Loucy (cell line): ENCODE data around the gene MRTFB.

Experiments used
- H2AFZ ChIP-seq: fragments of 200-600 bp; sonication (generic); 2 replicates; pipeline ENCODE4 v1.6.0; 2016; ENCODE audit warnings: antibody characterized with exemption, mild to moderate bottlenecking, low read length, moderate library complexity
- H3F3A ChIP-seq: fragments of 200-600 bp; 2 replicates; pipeline ENCODE4 v1.6.0; 2016; ENCODE audit warnings: antibody characterized with exemption, low read depth, mild to moderate bottlenecking
- H3K27me3 ChIP-seq: fragments of 200-600 bp; sonication (generic); 2 replicates; pipeline ENCODE4 v1.6.1; 2014; ENCODE audit warnings: low read length, mild to moderate bottlenecking; ENCODE audit not compliant: insufficient read depth, poor library complexity, severe bottlenecking
- H3K36me3 ChIP-seq: fragments of 200-600 bp; sonication (generic); 2 replicates; pipeline ENCODE4 v1.6.1; 2016; ENCODE audit warnings: low read length; ENCODE audit not compliant: insufficient read depth
- H3K4me1 ChIP-seq: fragments of 200-600 bp; sonication (generic); 2 replicates; pipeline ENCODE4 v1.5.1; 2014; ENCODE audit warnings: low read length, mild to moderate bottlenecking; ENCODE audit not compliant: insufficient read depth, poor library complexity, severe bottlenecking
- H3K4me2 ChIP-seq: fragments of 200-600 bp; sonication (generic); 2 replicates; pipeline ENCODE4 v1.6.0; 2014; ENCODE audit warnings: antibody characterized with exemption, low read length, low read depth, mild to moderate bottlenecking; ENCODE audit not compliant: poor library complexity, severe bottlenecking
- H3K4me3 ChIP-seq: fragments of 200-600 bp; sonication (generic); 2 replicates; pipeline ENCODE4 v1.5.1; 2014; ENCODE audit warnings: low read length, mild to moderate bottlenecking, mixed read lengths; ENCODE audit not compliant: poor library complexity, severe bottlenecking
- H3K79me2 ChIP-seq: fragments of 200-600 bp; sonication (generic); 2 replicates; pipeline ENCODE4 v1.6.1; 2014; ENCODE audit warnings: low read length; ENCODE audit not compliant: insufficient read depth
- H3K9ac ChIP-seq: fragments of 200-600 bp; sonication (generic); 2 replicates; pipeline ENCODE4 v1.6.0; 2014; ENCODE audit warnings: mild to moderate bottlenecking, low read depth, low read length, moderate library complexity; ENCODE audit not compliant: poor library complexity, severe bottlenecking
- H3K9me2 ChIP-seq: fragments of 200-600 bp; sonication (generic); replicated peaks from 2 replicates; pipeline ENCODE4 v1.6.1; 2016; ENCODE audit warnings: low read depth, low read length, mixed read lengths
- H3K9me3 ChIP-seq: fragments of 200-600 bp; sonication (generic); 2 replicates; pipeline ENCODE4 v1.6.1; 2014; ENCODE audit warnings: mild to moderate bottlenecking, antibody characterized with exemption, low read length, low read depth; ENCODE audit not compliant: insufficient read depth
- H4K20me1 ChIP-seq: fragments of 200-600 bp; sonication (generic); 2 replicates; pipeline ENCODE4 v1.6.0; 2014; ENCODE audit warnings: antibody characterized with exemption, low read length, mild to moderate bottlenecking; ENCODE audit not compliant: insufficient read depth, poor library complexity, severe bottlenecking
- CTCF ChIP-seq: fragments of 200-600 bp; sonication (generic); conservative IDR thresholded peaks from 2 replicates; pipeline ENCODE4 v1.5.1; 2014; ENCODE audit warnings: mild to moderate bottlenecking, antibody characterized with exemption, low read length
- EZH2phosphoT487 ChIP-seq: fragments of 200-600 bp; IDR thresholded peaks from 2 replicates; pipeline ENCODE4 v1.6.1; 2018; ENCODE audit warnings: antibody characterized with exemption, mild to moderate bottlenecking, moderate library complexity, borderline replicate concordance

MRTFB gene

GRCh38 chr16:14035092-14035491 lies 36.0 kb upstream of the MRTFB start:
- H4K20me1 ChIP-seq: no peaks in the 10 kb centered on the region
- no peak overlapping the region for H3K9ac ChIP-seq
- no peak overlapping the region for H2AFZ ChIP-seq
- no peaks in the 10 kb centered on the region for H3K4me1 ChIP-seq
- H3K79me2 ChIP-seq: no peaks in the 10 kb centered on the region
- H3K4me3 ChIP-seq: no peak overlapping the region
- no peaks in the 10 kb centered on the region for H3K27me3 ChIP-seq
- H3F3A ChIP-seq: no peaks in the 10 kb centered on the region
- TF ChIP-seq EZH2phosphoT487 (no peak), CTCF (no peak)
- H3K9me3 ChIP-seq: no peaks in the 10 kb centered on the region
- H3K4me2 ChIP-seq: no peak overlapping the region
- H3K36me3 ChIP-seq: no peaks in the 10 kb centered on the region
- no peaks in the 10 kb centered on the region for H3K9me2 ChIP-seq

DNA sequence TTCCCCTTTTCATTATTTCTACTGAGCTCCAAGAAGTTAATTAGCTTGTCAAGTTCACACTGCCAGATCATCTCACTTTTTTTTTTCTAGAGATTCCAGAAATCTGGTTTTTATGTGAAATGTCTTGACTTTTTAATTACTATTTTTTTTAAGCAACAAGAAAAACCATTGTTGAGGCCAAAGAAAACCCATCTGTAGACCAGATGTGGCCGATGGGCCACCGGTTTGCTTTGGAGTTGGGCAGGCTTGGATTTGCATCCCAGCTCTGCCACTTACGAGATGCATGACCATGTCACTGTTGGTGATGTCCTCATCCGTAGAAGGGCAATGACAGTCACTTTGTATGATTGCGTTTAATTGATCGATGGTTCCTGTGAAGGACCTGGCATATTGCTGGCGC lies 34.2 kb upstream of the MRTFB start:
- Histone ChIP-seq H3K36me3 (no peaks in the 10 kb centered on the region), H3K4me3 (no peak overlapping the region), H3K9me3 (no peaks in the 10 kb centered on the region), H4K20me1 (no peaks in the 10 kb centered on the region), H3K79me2 (no peaks in the 10 kb centered on the region), H3K4me1 (no peaks in the 10 kb centered on the region), H2AFZ (no peak overlapping the region), H3K9ac (no peak overlapping the region), H3F3A (no peaks in the 10 kb centered on the region), H3K27me3 (no peaks in the 10 kb centered on the region), H3K9me2 (no peaks in the 10 kb centered on the region), H3K4me2 (no peak overlapping the region)
- TF ChIP-seq CTCF (no peak), EZH2phosphoT487 (no peak)

DNA sequence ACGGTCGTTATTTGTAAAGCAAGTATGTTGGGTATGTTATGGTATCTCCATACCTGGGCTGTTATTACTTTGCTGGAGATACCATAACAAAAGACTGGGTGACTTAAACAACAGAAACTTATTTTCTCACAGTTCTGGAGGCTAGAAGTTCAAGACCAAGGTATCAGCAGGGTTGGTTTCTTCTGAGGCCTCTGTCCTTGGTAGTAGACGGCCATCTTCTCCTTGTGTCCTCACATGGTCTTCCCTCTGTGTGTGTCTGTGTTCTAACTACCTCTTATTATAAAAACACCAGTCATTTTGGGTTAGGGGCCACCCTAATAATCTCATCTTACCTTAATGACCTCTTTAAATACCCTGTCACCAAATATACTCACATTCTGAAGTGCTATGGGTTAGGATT lies 33.2 kb upstream of the MRTFB start:
- Histone ChIP-seq H3F3A (no peaks in the 10 kb centered on the region), H3K36me3 (no peaks in the 10 kb centered on the region), H3K4me2 (no peak overlapping the region), H3K79me2 (no peaks in the 10 kb centered on the region), H4K20me1 (no peaks in the 10 kb centered on the region), H3K27me3 (no peaks in the 10 kb centered on the region), H2AFZ (no peak overlapping the region), H3K9ac (no peak overlapping the region), H3K9me2 (no peaks in the 10 kb centered on the region), H3K9me3 (no peaks in the 10 kb centered on the region), H3K4me1 (no peaks in the 10 kb centered on the region), H3K4me3 (no peak overlapping the region)
- TF ChIP-seq EZH2phosphoT487 (no peak), CTCF (no peak)
